IMR-90 (cell line): Measurements from ENCODE around the gene KATNIP. TPM values are rescaled to one million over a fixed set of nuclear protein-coding genes. Genes with fewer than 3 reads are reported as not detected.

Experiments used
- ATAC-seq: fragments of 200-7000 bp; cut with Tn5 transposase; 2 replicates; pipeline ENCODE4 v1.9.1; 2020; ENCODE audit warnings: low read depth, mild to moderate bottlenecking, moderate library complexity
- BruUV-seq: library from RNA; stranded (reverse); fragments of 400-500 nt; replicated peaks from 2 replicates; lab custom pipeline; 2021; lab: Mats Ljungman, UMichigan
- CTCF ChIA-PET: fragments of 300-600 bp; formaldehyde crosslinking; extraction: SDS; loops from one replicate; lab custom pipeline; 2021; ENCODE audit warnings: antibody characterized with exemption; lab: Yijun Ruan, JAX
- POLR2A ChIA-PET: fragments of 300-600 bp; sonication (Branson Sonifier 250); formaldehyde crosslinking; loops from one replicate; lab custom pipeline; 2022; ENCODE audit warnings: antibody characterized with exemption; ENCODE audit not compliant: unreplicated experiment; lab: Charles Lee
- DNase-seq: peaks from one replicate; pipeline ENCODE4 v3.0.0; 2013
- H2AFZ ChIP-seq: replicated peaks from 2 replicates; pipeline ENCODE3; 2013; ENCODE audit warnings: low read length, mild to moderate bottlenecking; ENCODE audit not compliant: poor library complexity
- H2AK5ac ChIP-seq: 2 replicates; pipeline ENCODE4 v1.6.1; 2013; ENCODE audit warnings: low read depth, low read length, inconsistent platforms
- H2AK9ac ChIP-seq: replicated peaks from 2 replicates; pipeline ENCODE3; 2013; ENCODE audit warnings: mild to moderate bottlenecking, low read depth, low read length, moderate library complexity; ENCODE audit not compliant: poor library complexity
- H2BK120ac ChIP-seq: 2 replicates; pipeline ENCODE4 v1.6.1; 2013; ENCODE audit warnings: low read depth, low read length, inconsistent platforms
- H2BK15ac ChIP-seq: 3 replicates; pipeline ENCODE4 v1.6.1; 2013; ENCODE audit warnings: low read depth, low read length, inconsistent platforms
- H2BK20ac ChIP-seq: 2 replicates; pipeline ENCODE4 v1.6.1; 2013; ENCODE audit warnings: low read depth, mild to moderate bottlenecking, inconsistent platforms, low read length, moderate library complexity
- H2BK5ac ChIP-seq: 2 replicates; pipeline ENCODE4 v1.6.1; 2013; ENCODE audit warnings: mild to moderate bottlenecking, low read depth, low read length, inconsistent platforms; ENCODE audit not compliant: poor library complexity, severe bottlenecking
- H3K14ac ChIP-seq: replicated peaks from 2 replicates; pipeline ENCODE4 v1.6.1; 2013; ENCODE audit warnings: low read depth, low read length, inconsistent platforms
- H3K18ac ChIP-seq: 2 replicates; pipeline ENCODE4 v1.6.1; 2013; ENCODE audit warnings: low read depth, low read length, control low read depth
- H3K23ac ChIP-seq: 2 replicates; pipeline ENCODE4 v1.6.1; 2013; ENCODE audit warnings: low read depth, low read length, inconsistent platforms
- H3K27ac ChIP-seq: 2 replicates; pipeline ENCODE4 v1.5.1; 2013; ENCODE audit warnings: mild to moderate bottlenecking, control low read depth, low read length; ENCODE audit not compliant: insufficient read depth
- H3K27me3 ChIP-seq: 2 replicates; pipeline ENCODE4 v1.6.1; 2013; ENCODE audit warnings: low read length; ENCODE audit not compliant: control insufficient read depth, insufficient read depth
- H3K36me3 ChIP-seq: 2 replicates; pipeline ENCODE4 v1.6.1; 2013; ENCODE audit warnings: low read length, mixed read lengths; ENCODE audit not compliant: control insufficient read depth, insufficient read depth
- H3K4ac ChIP-seq: 2 replicates; pipeline ENCODE4 v1.6.1; 2013; ENCODE audit warnings: low read depth, low read length, inconsistent platforms
- H3K4me1 ChIP-seq: 2 replicates; pipeline ENCODE4 v1.6.1; 2013; ENCODE audit warnings: low read length, mixed read lengths; ENCODE audit not compliant: control insufficient read depth, insufficient read depth
- H3K4me2 ChIP-seq: 2 replicates; pipeline ENCODE4 v1.6.1; 2013; ENCODE audit warnings: low read depth, mild to moderate bottlenecking, control low read depth, low read length, moderate library complexity
- H3K4me3 ChIP-seq: 2 replicates; pipeline ENCODE4 v1.5.1; 2013; ENCODE audit warnings: low read depth, mild to moderate bottlenecking, control low read depth, low read length, moderate library complexity; ENCODE audit not compliant: insufficient read depth
- H3K56ac ChIP-seq: 2 replicates; pipeline ENCODE4 v1.6.1; 2013; ENCODE audit warnings: low read length, inconsistent platforms; ENCODE audit not compliant: insufficient read depth; ENCODE audit errors: extremely low read depth
- H3K79me1 ChIP-seq, 2 experiments: 2 replicates each; pipeline ENCODE4 v1.6.1; 2013; ENCODE audit warnings: low read length in 2 of 2, inconsistent platforms in 1 of 2, low read depth in 1 of 2
- H3K9ac ChIP-seq: 2 replicates; pipeline ENCODE4 v1.6.1; 2013; ENCODE audit warnings: low read depth, low read length, control low read depth
- H3K9me1 ChIP-seq: 2 replicates; pipeline ENCODE4 v1.6.1; 2013; ENCODE audit warnings: low read length, inconsistent platforms; ENCODE audit not compliant: insufficient read depth
- H3K9me3 ChIP-seq: 2 replicates; pipeline ENCODE4 v1.6.1; 2013; ENCODE audit warnings: low read length; ENCODE audit not compliant: control insufficient read depth, insufficient read depth
- H4K20me1 ChIP-seq: 2 replicates; pipeline ENCODE4 v1.6.1; 2013; ENCODE audit warnings: low read length, inconsistent platforms; ENCODE audit not compliant: insufficient read depth
- H4K5ac ChIP-seq: 2 replicates; pipeline ENCODE4 v1.6.1; 2013; ENCODE audit warnings: mild to moderate bottlenecking, low read depth, low read length, control low read depth
- H4K8ac ChIP-seq, 2 experiments: 2 replicates each; pipeline ENCODE4 v1.6.1; 2013; ENCODE audit warnings: low read depth in 2 of 2, low read length in 2 of 2, control low read depth in 1 of 2, inconsistent platforms in 1 of 2
- H4K91ac ChIP-seq: 2 replicates; pipeline ENCODE4 v1.6.1; 2013; ENCODE audit warnings: low read depth, low read length, inconsistent platforms; ENCODE audit not compliant: insufficient read depth
- BHLHE40 ChIP-seq: fragments of 150-350 bp; IDR thresholded peaks from 2 replicates; pipeline ENCODE4 v1.6.1; 2016; ENCODE audit warnings: mild to moderate bottlenecking, low read depth, low read length
- CEBPB ChIP-seq: IDR thresholded peaks from 2 replicates; pipeline ENCODE4 v1.6.1; 2012; ENCODE audit warnings: low read depth, low read length, improper control_type of control experiment
- CHD1 ChIP-seq: IDR thresholded peaks from 2 replicates; pipeline ENCODE4 v1.6.1; 2012; ENCODE audit warnings: low read depth, low read length, improper control_type of control experiment
- CTCF ChIP-seq: conservative IDR thresholded peaks from 2 replicates; pipeline ENCODE4 v1.5.1; 2012; ENCODE audit warnings: mild to moderate bottlenecking, low read depth, low read length, improper control_type of control experiment
- FOS ChIP-seq: fragments of 150-350 bp; IDR thresholded peaks from 2 replicates; pipeline ENCODE4 v1.6.1; 2016; ENCODE audit warnings: low read depth, low read length
- MAFK ChIP-seq: IDR thresholded peaks from 2 replicates; pipeline ENCODE4 v1.6.1; 2012; ENCODE audit warnings: low read depth, low read length, improper control_type of control experiment
- MAZ ChIP-seq: IDR thresholded peaks from 2 replicates; pipeline ENCODE4 v1.6.1; 2012; ENCODE audit warnings: low read depth, mild to moderate bottlenecking, low read length, improper control_type of control experiment, moderate library complexity, borderline replicate concordance
- MXI1 ChIP-seq: IDR thresholded peaks from 2 replicates; pipeline ENCODE4 v1.6.1; 2012; ENCODE audit warnings: low read depth, mild to moderate bottlenecking, low read length, moderate library complexity, borderline replicate concordance
- NFE2L2 ChIP-seq: fragments of 150-350 bp; IDR thresholded peaks from 2 replicates; pipeline ENCODE4 v1.6.1; 2016; ENCODE audit warnings: low read depth, mild to moderate bottlenecking, low read length
- POLR2A ChIP-seq: IDR thresholded peaks from 2 replicates; pipeline ENCODE4 v1.6.1; 2012; ENCODE audit warnings: mild to moderate bottlenecking, low read depth, low read length
- RAD21 ChIP-seq: IDR thresholded peaks from 2 replicates; pipeline ENCODE4 v1.6.1; 2012; ENCODE audit warnings: low read length, improper control_type of control experiment
- RCOR1 ChIP-seq: IDR thresholded peaks from 2 replicates; pipeline ENCODE4 v1.6.1; 2012; ENCODE audit warnings: mild to moderate bottlenecking, low read length, improper control_type of control experiment; ENCODE audit not compliant: insufficient replicate concordance
- RFX5 ChIP-seq: IDR thresholded peaks from 2 replicates; pipeline ENCODE4 v1.8.0; 2012; ENCODE audit warnings: low read depth, mild to moderate bottlenecking, low read length, moderate library complexity
- SMC3 ChIP-seq: fragments of 150-350 bp; IDR thresholded peaks from 2 replicates; pipeline ENCODE4 v1.6.1; 2016; ENCODE audit warnings: low read depth, mild to moderate bottlenecking, antibody characterized with exemption, low read length, moderate library complexity
- WGBS, 2 experiments: methylation state at CpG; one replicate each; pipeline versions ENCODE4 v1.1.5 to v1.1.7; 2013; ENCODE audit warnings: missing lambda C conversion rate in 2 of 2; ENCODE audit not compliant: insufficient read length in 1 of 2; ENCODE audit errors: extremely low coverage in 2 of 2; 5-methylcytosine and 5-hydroxymethylcytosine counted together
- dilution Hi-C: fragments of 300-500 bp; cut with HindIII; formaldehyde crosslinking; loops from one replicate; pipeline ENCODE4 v1.14.3; 2018; ENCODE audit warnings: low sequenced_read_pairs; ENCODE audit not compliant: unreplicated experiment
- in situ Hi-C: fragments of 300-500 bp; cut with MboI; formaldehyde crosslinking; loops from 3 replicates; pipeline ENCODE4 v1.14.3; 2019; ENCODE audit warnings: low sequenced_read_pairs, inconsistent platforms, mixed read lengths
- intact Hi-C: fragments of 100-400 bp; cut with micrococcal nuclease; formaldehyde crosslinking; loops from 2 replicates; pipeline ENCODE4 v1.10.0; 2022
- polyA plus RNA-seq, 3 experiments: library from polyadenylated mRNA; depleted of rRNA; stranded (reverse); fragments of >200 nt; gene quantifications; 2 replicates each; pipeline ENCODE4 v1.2.3, GENCODE V29; 2012; ENCODE audit warnings: low replicate concordance in 1 of 3
- total RNA-seq: library from RNA; depleted of rRNA; stranded (reverse); fragments of >200 nt; gene quantifications from 2 replicates; pipeline ENCODE4 v1.2.3, GENCODE V29; 2012
- TF ChIP-seq, protein P1 (sequence below): fragments of 150-350 bp; IDR thresholded peaks from 2 replicates; pipeline ENCODE4 v1.6.1; 2016; ENCODE audit warnings: low read depth, mild to moderate bottlenecking, low read length, moderate library complexity, borderline replicate concordance
- TF ChIP-seq, protein P2 (sequence below): fragments of 150-350 bp; IDR thresholded peaks from 2 replicates; pipeline ENCODE4 v1.6.1; 2017; ENCODE audit warnings: mild to moderate bottlenecking, antibody characterized with exemption, low read length, low read depth

Gene KATNIP
- total and polyA plus RNA-seq, 2 of the 4 experiments (the other 2 are of a cell fraction): 16.7 to 18.6 TPM

- Histone ChIP-seq H3K18ac (no peak overlapping the region), H3K56ac (no peak overlapping the region), H4K5ac (no peak overlapping the region), H3K27me3 (no peaks in the 10 kb centered on the region), H3K23ac (no peak overlapping the region), H2BK5ac (no peak overlapping the region), H2AK9ac (no peak overlapping the region), H3K79me1 (peaks cover 6 to 12% of the 10 kb centered on the region in 2 experiments; a peak in 2 of 4 replicates), H2BK15ac (no peak overlapping the region), H2BK20ac (no peak overlapping the region), H2AFZ (no peak overlapping the region), H3K27ac (no peak overlapping the region), H3K9me1 (peaks cover 12% of the 10 kb centered on the region; the same call in 1 of the 2 replicates), H3K4me3 (no peak overlapping the region), H4K91ac (no peak overlapping the region), H3K14ac (no peak overlapping the region), H3K4ac (no peak overlapping the region), H2AK5ac (no peak overlapping the region), H2BK120ac (no peak overlapping the region), H3K4me2 (no peak overlapping the region), H3K9ac (no peak overlapping the region), H3K4me1 (peaks cover 3% of the 10 kb centered on the region; the same call in 1 of the 2 replicates), H3K36me3 (peaks cover 57% of the 10 kb centered on the region), H4K8ac (no peak overlapping the region), H3K9me3 (no peaks in the 10 kb centered on the region), H4K20me1 (peaks cover 3% of the 10 kb centered on the region; the same call in 1 of the 2 replicates)
- ChIA-PET POLR2A (no interaction called here), CTCF (no interaction called here)
- TF ChIP-seq POLR2A: no peak
- no peak for TF ChIP-seq CHD1
- TF ChIP-seq NFE2L2: no peak
- TF ChIP-seq SMC3: no peak
- no peak for TF ChIP-seq RAD21
- no peak for TF ChIP-seq BHLHE40
- TF ChIP-seq MAZ: no peak
- no peak for TF ChIP-seq RFX5
- no peak for TF ChIP-seq RCOR1
- no peak for TF ChIP-seq CEBPB
- no peak for TF ChIP-seq FOS
- no peak for TF ChIP-seq CTCF
- TF ChIP-seq MXI1: no peak
- TF ChIP-seq, protein P1, sequence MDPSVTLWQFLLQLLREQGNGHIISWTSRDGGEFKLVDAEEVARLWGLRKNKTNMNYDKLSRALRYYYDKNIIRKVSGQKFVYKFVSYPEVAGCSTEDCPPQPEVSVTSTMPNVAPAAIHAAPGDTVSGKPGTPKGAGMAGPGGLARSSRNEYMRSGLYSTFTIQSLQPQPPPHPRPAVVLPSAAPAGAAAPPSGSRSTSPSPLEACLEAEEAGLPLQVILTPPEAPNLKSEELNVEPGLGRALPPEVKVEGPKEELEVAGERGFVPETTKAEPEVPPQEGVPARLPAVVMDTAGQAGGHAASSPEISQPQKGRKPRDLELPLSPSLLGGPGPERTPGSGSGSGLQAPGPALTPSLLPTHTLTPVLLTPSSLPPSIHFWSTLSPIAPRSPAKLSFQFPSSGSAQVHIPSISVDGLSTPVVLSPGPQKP: no peak
- TF ChIP-seq, protein P2, sequence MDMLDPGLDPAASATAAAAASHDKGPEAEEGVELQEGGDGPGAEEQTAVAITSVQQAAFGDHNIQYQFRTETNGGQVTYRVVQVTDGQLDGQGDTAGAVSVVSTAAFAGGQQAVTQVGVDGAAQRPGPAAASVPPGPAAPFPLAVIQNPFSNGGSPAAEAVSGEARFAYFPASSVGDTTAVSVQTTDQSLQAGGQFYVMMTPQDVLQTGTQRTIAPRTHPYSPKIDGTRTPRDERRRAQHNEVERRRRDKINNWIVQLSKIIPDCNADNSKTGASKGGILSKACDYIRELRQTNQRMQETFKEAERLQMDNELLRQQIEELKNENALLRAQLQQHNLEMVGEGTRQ: no peak
- TF ChIP-seq MAFK: no peak
- intact Hi-C loops (no loop called here), in situ Hi-C loops (no loop called here), dilution Hi-C loops (no loop called here)
- ATAC-seq (no peak), DNase-seq (no peak)
- no TSS peak for BruUV-seq
- WGBS, 2 experiments: 40% methylated on average over 1 of the region's 6 CpGs; no CpG with 5 or more reads in 1 of the 2 experiments
Observed at GRCh38 chr16:27522173-27522707, 27.7 kb upstream of the KATNIP start.
